ENCODE data around the gene PARD3. TPM values are rescaled to one million over a fixed set of nuclear protein-coding genes. Genes with fewer than 3 reads are reported as not detected.

PARD3 gene
- total RNA-seq, 1 donor from 2014 or later: 37.5 TPM

GRCh38 chr10:34775044-34775637 is 40.0 kb downstream of the PARD3 start:
- no peaks in the 10 kb centered on the region for H3K9me3 ChIP-seq
- H3K27ac ChIP-seq: no peak overlapping the region
- no peaks in the 10 kb centered on the region for H3K36me3 ChIP-seq
- H3K27me3 ChIP-seq: no peaks in the 10 kb centered on the region
- peaks cover 0 to 5% of the 10 kb centered on the region in 2 donors for H3K4me1 ChIP-seq
- H3K4me3 ChIP-seq: no peak overlapping the region
- TF ChIP-seq CTCF (IDR thresholded peaks at IDR 0.05): no peak
- no peak for DNase-seq (ENCODE audit: low spot score in 2 of 2)
- intact Hi-C loops (cut with DNase I): no loop called here

- TF ChIP-seq CTCF (IDR thresholded peaks at IDR 0.05): no peak
- Histone ChIP-seq H3K9me3 (no peaks in the 10 kb centered on the region), H3K4me1 (peaks cover 0 to 6% of the 10 kb centered on the region in 2 donors), H3K36me3 (no peaks in the 10 kb centered on the region), H3K4me3 (no peak overlapping the region), H3K27ac (no peak overlapping the region), H3K27me3 (no peaks in the 10 kb centered on the region)
- no peak for DNase-seq (ENCODE audit: low spot score in 2 of 2)
- intact Hi-C loops (cut with DNase I): no loop called here
Measured at GRCh38 chr10:34773636-34774630, 41.2 kb downstream of the PARD3 start.

- Histone ChIP-seq H3K36me3 (no peaks in the 10 kb centered on the region), H3K4me3 (no peak overlapping the region), H3K9me3 (no peaks in the 10 kb centered on the region), H3K4me1 (peaks cover 0 to 10% of the 10 kb centered on the region in 2 donors), H3K27me3 (no peaks in the 10 kb centered on the region), H3K27ac (no peak overlapping the region)
- DNase-seq (ENCODE audit: low spot score in 2 of 2): no peak
- no peak for TF ChIP-seq CTCF (IDR thresholded peaks at IDR 0.05)
- intact Hi-C loops (cut with DNase I): no loop called here
Measured at GRCh38 chr10:34771525-34771924, 43.6 kb downstream of the PARD3 start.

GRCh38 chr10:34771106-34771505 is 44.0 kb downstream of the PARD3 start:
- Histone ChIP-seq H3K4me1 (peaks cover 0 to 7% of the 10 kb centered on the region in 2 donors), H3K36me3 (no peaks in the 10 kb centered on the region), H3K27ac (no peak overlapping the region), H3K27me3 (no peaks in the 10 kb centered on the region), H3K4me3 (no peak overlapping the region), H3K9me3 (no peaks in the 10 kb centered on the region)
- intact Hi-C loops (cut with DNase I): no loop called here
- no peak for DNase-seq (ENCODE audit: low spot score in 2 of 2)
- no peak for TF ChIP-seq CTCF (IDR thresholded peaks at IDR 0.05)

GRCh38 chr10:34769899-34770298 is 45.2 kb downstream of the PARD3 start:
- TF ChIP-seq CTCF (IDR thresholded peaks at IDR 0.05): no peak
- no peaks in the 10 kb centered on the region for H3K9me3 ChIP-seq
- H3K4me1 ChIP-seq: peaks cover 0 to 7% of the 10 kb centered on the region in 2 donors
- no peak overlapping the region for H3K4me3 ChIP-seq
- DNase-seq (ENCODE audit: low spot score in 2 of 2): no peak
- no peak overlapping the region for H3K27ac ChIP-seq
- H3K27me3 ChIP-seq: no peaks in the 10 kb centered on the region
- intact Hi-C loops (cut with DNase I): no loop called here
- H3K36me3 ChIP-seq: no peaks in the 10 kb centered on the region
